PC-9 (cell line): Measurements from ENCODE around the gene OR6B3.
A peak's percentile ranks its signal among the peaks of the same experiment; 100 is the strongest.

ENCODE experiments used
- EZH2 ChIP-seq: fragments of 200-600 bp; sonication (generic); IDR thresholded peaks from 2 replicates; pipeline ENCODE4 v1.8.0; 2017; ENCODE audit warnings: antibody characterized with exemption, low read depth
- TF ChIP-seq, protein P1 (sequence below): fragments of 200-600 bp; sonication (generic); conservative IDR thresholded peaks from 2 replicates; pipeline ENCODE4 v1.6.1; 2017; ENCODE audit warnings: mixed run types, antibody characterized with exemption, mild to moderate bottlenecking, moderate library complexity

DNA sequence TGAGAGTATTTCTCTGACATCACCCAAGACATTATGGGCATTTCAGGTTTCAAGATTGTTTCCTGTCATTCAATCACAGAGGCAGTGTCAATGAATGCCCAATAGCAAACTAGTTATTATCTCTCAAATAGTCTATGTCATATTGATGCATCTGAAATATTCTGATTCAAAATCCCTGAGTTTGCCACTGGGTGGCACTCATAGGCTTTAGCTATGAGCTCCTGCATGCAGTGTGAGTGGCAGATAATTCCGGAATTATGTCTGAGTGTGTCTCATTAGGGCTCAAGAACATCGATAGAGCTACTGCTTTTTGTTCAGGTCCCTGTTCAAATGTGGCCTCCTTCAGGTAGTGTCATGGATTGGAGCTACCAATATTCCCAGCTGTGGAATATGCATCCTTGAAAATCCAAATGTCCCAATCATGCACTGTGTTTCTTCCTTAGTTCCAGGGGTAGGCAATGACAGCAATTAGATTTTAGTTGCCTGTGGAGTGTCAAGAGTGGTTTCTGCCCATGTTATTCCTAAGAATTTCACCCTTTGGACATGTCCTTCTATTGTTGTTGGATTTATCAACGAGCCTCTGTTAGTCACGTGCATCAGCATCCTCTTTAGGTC lies 7.8 kb upstream of the OR6B3 start:
- TF ChIP-seq, protein P1, sequence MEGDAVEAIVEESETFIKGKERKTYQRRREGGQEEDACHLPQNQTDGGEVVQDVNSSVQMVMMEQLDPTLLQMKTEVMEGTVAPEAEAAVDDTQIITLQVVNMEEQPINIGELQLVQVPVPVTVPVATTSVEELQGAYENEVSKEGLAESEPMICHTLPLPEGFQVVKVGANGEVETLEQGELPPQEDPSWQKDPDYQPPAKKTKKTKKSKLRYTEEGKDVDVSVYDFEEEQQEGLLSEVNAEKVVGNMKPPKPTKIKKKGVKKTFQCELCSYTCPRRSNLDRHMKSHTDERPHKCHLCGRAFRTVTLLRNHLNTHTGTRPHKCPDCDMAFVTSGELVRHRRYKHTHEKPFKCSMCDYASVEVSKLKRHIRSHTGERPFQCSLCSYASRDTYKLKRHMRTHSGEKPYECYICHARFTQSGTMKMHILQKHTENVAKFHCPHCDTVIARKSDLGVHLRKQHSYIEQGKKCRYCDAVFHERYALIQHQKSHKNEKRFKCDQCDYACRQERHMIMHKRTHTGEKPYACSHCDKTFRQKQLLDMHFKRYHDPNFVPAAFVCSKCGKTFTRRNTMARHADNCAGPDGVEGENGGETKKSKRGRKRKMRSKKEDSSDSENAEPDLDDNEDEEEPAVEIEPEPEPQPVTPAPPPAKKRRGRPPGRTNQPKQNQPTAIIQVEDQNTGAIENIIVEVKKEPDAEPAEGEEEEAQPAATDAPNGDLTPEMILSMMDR, result peak; percentile 84
- TF ChIP-seq EZH2, result no peak
